HepG2 (cell line): ENCODE data around the gene PSEN1. TPM values are rescaled to one million over a fixed set of nuclear protein-coding genes. Genes with fewer than 3 reads are reported as not detected.

Experiments
- ATAC-seq: fragments of 200-7000 bp; cut with Tn5 transposase; 3 replicates; pipeline ENCODE4 v1.9.1; 2020; ENCODE audit warnings: mild to moderate bottlenecking, moderate library complexity
- BruUV-seq: library from RNA; stranded (reverse); fragments of 400-500 nt; replicated peaks from 2 replicates; lab custom pipeline; 2021; lab: Mats Ljungman, UMichigan
- CTCF ChIA-PET: fragments of 300-600 bp; formaldehyde crosslinking; extraction: SDS; loops from one replicate; lab custom pipeline; 2021; ENCODE audit warnings: low total read pairs, inconsistent platforms, low intra/inter-chr PET ratio; lab: Yijun Ruan, JAX
- POLR2A ChIA-PET: fragments of 350-600 bp; sonication (Branson Sonifier 250); formaldehyde crosslinking; loops from one replicate; lab custom pipeline; 2020; ENCODE audit warnings: antibody characterized with exemption, inconsistent platforms; lab: Yijun Ruan, JAX
- DNase-seq: peaks from one replicate; pipeline ENCODE4 v3.0.0-alpha.2; 2015; ENCODE audit warnings: low spot score
- FAIRE-seq: peaks from 3 replicates; lab custom pipeline; 2011; peaks lifted over from hg19 to GRCh38; lab: Jason Lieb, UNC
- H2AFZ ChIP-seq: one replicate; pipeline ENCODE4 v1.6.1; 2011; ENCODE audit warnings: low read length, inconsistent platforms
- H3K27ac ChIP-seq: fragments of 300-600 bp; 3 replicates; pipeline ENCODE4 v1.8.0; 2011; ENCODE audit warnings: mixed run types, mild to moderate bottlenecking, mixed read lengths, low read length, inconsistent platforms; ENCODE audit not compliant: insufficient read depth; ENCODE audit errors: extremely low read length
- H3K27me3 ChIP-seq, 2 experiments: fragments of 200-600 bp in 1 of 2; 2 replicates in 1 of 2; 3 replicates in 1 of 2; pipeline versions ENCODE4 v1.6.0 to v1.8.0; 2011; ENCODE audit warnings: low read length in 2 of 2, mild to moderate bottlenecking in 2 of 2, moderate library complexity in 2 of 2, inconsistent platforms in 1 of 2; ENCODE audit not compliant: insufficient read depth in 2 of 2, control insufficient read depth in 1 of 2
- H3K36me3 ChIP-seq, 2 experiments: fragments of 200-600 bp in 1 of 2; replicated peaks in 1 of 2; 2 replicates in 1 of 2; 3 replicates in 1 of 2; pipeline versions ENCODE4 v1.5.1 to v1.8.0; 2011; ENCODE audit warnings: low read length in 2 of 2, inconsistent platforms in 1 of 2; ENCODE audit not compliant: insufficient read depth in 2 of 2, control insufficient read depth in 1 of 2
- H3K4me1 ChIP-seq: 2 replicates; pipeline ENCODE4 v1.5.1; 2012; ENCODE audit warnings: low read length, inconsistent platforms; ENCODE audit not compliant: insufficient read depth
- H3K4me2 ChIP-seq: 2 replicates; pipeline ENCODE4 v1.6.0; 2011; ENCODE audit warnings: low read depth, low read length, inconsistent platforms
- H3K4me3 ChIP-seq, 3 experiments: fragments of 200-600 bp in 1 of 3; sonication (generic), shearing (Covaris generic) in 1 of 3; replicated peaks in 1 of 3; 2 replicates each; pipeline ENCODE4 v1.5.1; 2011 to 2016; ENCODE audit warnings: low read length in 3 of 3, inconsistent platforms in 2 of 3, low read depth in 2 of 3, mild to moderate bottlenecking in 2 of 3, control low read depth in 1 of 3, mixed read lengths in 1 of 3; ENCODE audit not compliant: insufficient read depth in 1 of 3
- H3K79me2 ChIP-seq: one replicate; pipeline ENCODE4 v1.6.1; 2011; ENCODE audit warnings: low read length, inconsistent platforms; ENCODE audit not compliant: insufficient read depth
- H3K9ac ChIP-seq: 2 replicates; pipeline ENCODE4 v1.6.0; 2011; ENCODE audit warnings: mild to moderate bottlenecking, low read depth, low read length, inconsistent platforms; ENCODE audit not compliant: insufficient read depth
- H3K9me3 ChIP-seq: 2 replicates; pipeline ENCODE4 v1.5.1; 2012; ENCODE audit warnings: mild to moderate bottlenecking, low read length
- H4K20me1 ChIP-seq: 2 replicates; pipeline ENCODE4 v1.6.0; 2011; ENCODE audit warnings: inconsistent platforms, mild to moderate bottlenecking, low read length, moderate library complexity; ENCODE audit not compliant: insufficient read depth
- EED ChIP-seq: sonication (generic); formaldehyde crosslinking; IDR thresholded peaks from 2 replicates; pipeline ENCODE4 v1.5.0; 2020; ENCODE audit warnings: mild to moderate bottlenecking, missing genetic modification reagents
- NFE2 ChIP-seq: sonication (generic); formaldehyde crosslinking; IDR thresholded peaks from 2 replicates; pipeline ENCODE4 v1.4.0; 2020; ENCODE audit warnings: missing genetic modification reagents
- RERE ChIP-seq: IDR thresholded peaks from 2 replicates; pipeline ENCODE4 v1.6.1; 2016; ENCODE audit warnings: low read depth, missing genetic modification reagents, missing compliant biosample characterization
- RNF219 ChIP-seq: sonication (generic); formaldehyde crosslinking; IDR thresholded peaks from 2 replicates; pipeline ENCODE4 v1.5.0; 2020; ENCODE audit warnings: mild to moderate bottlenecking, missing genetic modification reagents
- SOX5 ChIP-seq: IDR thresholded peaks from 2 replicates; pipeline ENCODE4 v1.6.1; 2016; ENCODE audit warnings: borderline replicate concordance
- ZNF547 ChIP-seq: sonication (generic); formaldehyde crosslinking; IDR thresholded peaks from 2 replicates; pipeline ENCODE4 v1.5.1; 2020; ENCODE audit warnings: mild to moderate bottlenecking, missing genetic modification reagents
- ZNF7 ChIP-seq: IDR thresholded peaks from 2 replicates; pipeline ENCODE4 v1.6.1; 2016; ENCODE audit warnings: missing biosample characterization, missing genetic modification reagents
- WGBS: methylation state at CpG from one replicate; pipeline ENCODE4 v1.1.6; 2017; ENCODE audit warnings: low lambda C conversion rate; 5-methylcytosine and 5-hydroxymethylcytosine counted together
- in situ Hi-C: cut with HindIII; loops from 2 replicates; pipeline ENCODE4 v1.10.0; 2017; ENCODE audit warnings: low pct_unique_long_range_greater_than_20kb; ENCODE audit not compliant: extremely low pct_ligation_motif_present
- intact Hi-C: fragments of 100-400 bp; cut with micrococcal nuclease; formaldehyde crosslinking; loops from one replicate; pipeline ENCODE4 v1.10.0; 2022; ENCODE audit not compliant: unreplicated experiment
- polyA plus RNA-seq, 8 experiments: library from polyadenylated mRNA; depleted of rRNA in 3 of 8; stranded (reverse) in 7 of 8; unstranded in 1 of 8; fragments of >200 nt; fragmentation: Illumina TruSeq in 4 of 8; extraction: Trizol in 4 of 8; gene quantifications; 2 replicates each; pipeline versions ENCODE4 v1.2.1 to v1.2.3, GENCODE V29; 2011 to 2016; ENCODE audit warnings: low read depth in 4 of 8, missing spikeins in 1 of 8, mixed read lengths in 1 of 8; ENCODE audit not compliant: insufficient read depth in 1 of 8
- total RNA-seq, 5 experiments: library from RNA; depleted of rRNA; stranded (reverse); fragments of >200 nt; fragmentation: Illumina TruSeq; extraction: Trizol; gene quantifications; 2 replicates each; pipeline ENCODE4 v1.2.3, GENCODE V29; 2016; ENCODE audit warnings: low read depth in 1 of 5
- TF ChIP-seq, protein P1 (sequence below): sonication (generic); formaldehyde crosslinking; IDR thresholded peaks from 2 replicates; pipeline ENCODE4 v1.4.0; 2020; ENCODE audit warnings: mild to moderate bottlenecking, missing genetic modification reagents
- TF ChIP-seq, protein P2 (sequence below): sonication (generic); formaldehyde crosslinking; conservative IDR thresholded peaks from 2 replicates; pipeline ENCODE4 v1.4.0; 2020; ENCODE audit warnings: mild to moderate bottlenecking, missing genetic modification reagents, moderate library complexity

The PSEN1 gene
- total and polyA plus RNA-seq, 2 of the 13 experiments (the other 11 are each of a cell fraction or from before 2014, with no cell fraction given) = 12.5 to 26.6 TPM

GRCh38 chr14:73188501-73188911 is 52.2 kb downstream of the PSEN1 start:
- no peak overlapping the region for H2AFZ ChIP-seq
- H3K79me2 ChIP-seq = no peaks in the 10 kb centered on the region
- ATAC-seq = no peak
- intact Hi-C loops = no loop called here
- H3K9me3 ChIP-seq = no peaks in the 10 kb centered on the region
- in situ Hi-C loops = no loop called here
- H3K4me2 ChIP-seq = no peak overlapping the region
- H3K36me3 ChIP-seq = peaks cover 1 to 38% of the 10 kb centered on the region in 2 experiments; a peak in 4 of 5 replicates
- no peak overlapping the region for H3K27ac ChIP-seq
- H4K20me1 ChIP-seq = no peaks in the 10 kb centered on the region
- H3K9ac ChIP-seq = no peak overlapping the region
- 90% methylated on average over 3 of the region's 3 CpGs for WGBS
- no TSS peak for BruUV-seq
- ChIA-PET CTCF (no interaction called here), POLR2A (no interaction called here)
- H3K4me3 ChIP-seq = no peak overlapping the region
- no peaks in the 10 kb centered on the region for H3K27me3 ChIP-seq
- H3K4me1 ChIP-seq = no peaks in the 10 kb centered on the region
- no peak for FAIRE-seq
- no peak for DNase-seq
- no peak for TF ChIP-seq EED
- TF ChIP-seq SOX5 (CRISPR knock-in tag) = no peak
- TF ChIP-seq, protein P1, sequence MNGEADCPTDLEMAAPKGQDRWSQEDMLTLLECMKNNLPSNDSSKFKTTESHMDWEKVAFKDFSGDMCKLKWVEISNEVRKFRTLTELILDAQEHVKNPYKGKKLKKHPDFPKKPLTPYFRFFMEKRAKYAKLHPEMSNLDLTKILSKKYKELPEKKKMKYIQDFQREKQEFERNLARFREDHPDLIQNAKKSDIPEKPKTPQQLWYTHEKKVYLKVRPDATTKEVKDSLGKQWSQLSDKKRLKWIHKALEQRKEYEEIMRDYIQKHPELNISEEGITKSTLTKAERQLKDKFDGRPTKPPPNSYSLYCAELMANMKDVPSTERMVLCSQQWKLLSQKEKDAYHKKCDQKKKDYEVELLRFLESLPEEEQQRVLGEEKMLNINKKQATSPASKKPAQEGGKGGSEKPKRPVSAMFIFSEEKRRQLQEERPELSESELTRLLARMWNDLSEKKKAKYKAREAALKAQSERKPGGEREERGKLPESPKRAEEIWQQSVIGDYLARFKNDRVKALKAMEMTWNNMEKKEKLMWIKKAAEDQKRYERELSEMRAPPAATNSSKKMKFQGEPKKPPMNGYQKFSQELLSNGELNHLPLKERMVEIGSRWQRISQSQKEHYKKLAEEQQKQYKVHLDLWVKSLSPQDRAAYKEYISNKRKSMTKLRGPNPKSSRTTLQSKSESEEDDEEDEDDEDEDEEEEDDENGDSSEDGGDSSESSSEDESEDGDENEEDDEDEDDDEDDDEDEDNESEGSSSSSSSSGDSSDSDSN (CRISPR knock-in tag) = no peak
- no peak for TF ChIP-seq RERE (CRISPR knock-in tag)
- TF ChIP-seq ZNF547 = no peak
- TF ChIP-seq, protein P2, sequence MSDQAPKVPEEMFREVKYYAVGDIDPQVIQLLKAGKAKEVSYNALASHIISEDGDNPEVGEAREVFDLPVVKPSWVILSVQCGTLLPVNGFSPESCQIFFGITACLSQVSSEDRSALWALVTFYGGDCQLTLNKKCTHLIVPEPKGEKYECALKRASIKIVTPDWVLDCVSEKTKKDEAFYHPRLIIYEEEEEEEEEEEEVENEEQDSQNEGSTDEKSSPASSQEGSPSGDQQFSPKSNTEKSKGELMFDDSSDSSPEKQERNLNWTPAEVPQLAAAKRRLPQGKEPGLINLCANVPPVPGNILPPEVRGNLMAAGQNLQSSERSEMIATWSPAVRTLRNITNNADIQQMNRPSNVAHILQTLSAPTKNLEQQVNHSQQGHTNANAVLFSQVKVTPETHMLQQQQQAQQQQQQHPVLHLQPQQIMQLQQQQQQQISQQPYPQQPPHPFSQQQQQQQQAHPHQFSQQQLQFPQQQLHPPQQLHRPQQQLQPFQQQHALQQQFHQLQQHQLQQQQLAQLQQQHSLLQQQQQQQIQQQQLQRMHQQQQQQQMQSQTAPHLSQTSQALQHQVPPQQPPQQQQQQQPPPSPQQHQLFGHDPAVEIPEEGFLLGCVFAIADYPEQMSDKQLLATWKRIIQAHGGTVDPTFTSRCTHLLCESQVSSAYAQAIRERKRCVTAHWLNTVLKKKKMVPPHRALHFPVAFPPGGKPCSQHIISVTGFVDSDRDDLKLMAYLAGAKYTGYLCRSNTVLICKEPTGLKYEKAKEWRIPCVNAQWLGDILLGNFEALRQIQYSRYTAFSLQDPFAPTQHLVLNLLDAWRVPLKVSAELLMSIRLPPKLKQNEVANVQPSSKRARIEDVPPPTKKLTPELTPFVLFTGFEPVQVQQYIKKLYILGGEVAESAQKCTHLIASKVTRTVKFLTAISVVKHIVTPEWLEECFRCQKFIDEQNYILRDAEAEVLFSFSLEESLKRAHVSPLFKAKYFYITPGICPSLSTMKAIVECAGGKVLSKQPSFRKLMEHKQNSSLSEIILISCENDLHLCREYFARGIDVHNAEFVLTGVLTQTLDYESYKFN (CRISPR knock-in tag) = no peak
- TF ChIP-seq NFE2 (CRISPR knock-in tag) = no peak
- TF ChIP-seq ZNF7 (CRISPR knock-in tag) = no peak
- no peak for TF ChIP-seq RNF219 (CRISPR knock-in tag)
